OCI-LY7 (cell line): Measurements from ENCODE around the gene MEIS2. TPM values are rescaled to one million over a fixed set of nuclear protein-coding genes. Genes with fewer than 3 reads are reported as not detected.

Source experiments
- BruUV-seq: library from RNA; stranded (reverse); fragments of 400-500 nt; replicated peaks from 2 replicates; lab custom pipeline; 2021; lab: Mats Ljungman, UMichigan
- CTCF ChIA-PET: fragments of 300-600 bp; sonication (Branson Sonifier 250); formaldehyde crosslinking; loops from one replicate; lab custom pipeline; 2022; ENCODE audit warnings: antibody characterized with exemption; ENCODE audit not compliant: unreplicated experiment; lab: Charles Lee
- POLR2A ChIA-PET: fragments of 300-600 bp; sonication (Branson Sonifier 250); formaldehyde crosslinking; loops from one replicate; lab custom pipeline; 2022; ENCODE audit warnings: antibody characterized with exemption; lab: Charles Lee
- DNase-seq: peaks from one replicate; pipeline ENCODE4 v3.0.0-alpha.2; 2015; ENCODE audit warnings: low spot score
- H2AFZ ChIP-seq: fragments of 200-600 bp; sonication (generic), shearing (Covaris generic); 2 replicates; pipeline ENCODE4 v1.6.1; 2014; ENCODE audit warnings: mild to moderate bottlenecking, antibody characterized with exemption, low read length, moderate library complexity
- H3K27ac ChIP-seq: fragments of 200-600 bp; sonication (generic); 2 replicates; pipeline ENCODE4 v1.5.1; 2014; ENCODE audit warnings: mixed run types, low read depth, mild to moderate bottlenecking, moderate library complexity, low read length, inconsistent platforms; ENCODE audit not compliant: poor library complexity, severe bottlenecking
- H3K36me3 ChIP-seq: fragments of 200-600 bp; sonication (generic); 2 replicates; pipeline ENCODE4 v1.6.1; 2014; ENCODE audit warnings: mild to moderate bottlenecking, antibody characterized with exemption, low read length, moderate library complexity, mixed read lengths; ENCODE audit not compliant: insufficient read depth
- H3K4me1 ChIP-seq: fragments of 200-600 bp; sonication (generic); 2 replicates; pipeline ENCODE4 v1.5.1; 2014; ENCODE audit warnings: mild to moderate bottlenecking, low read length; ENCODE audit not compliant: insufficient read depth, poor library complexity, severe bottlenecking
- H3K4me2 ChIP-seq: fragments of 200-600 bp; sonication (generic); 2 replicates; pipeline ENCODE4 v1.6.1; 2014; ENCODE audit warnings: mild to moderate bottlenecking, low read length
- H3K4me3 ChIP-seq: fragments of 200-600 bp; sonication (generic); 2 replicates; pipeline ENCODE4 v1.5.1; 2014; ENCODE audit warnings: mild to moderate bottlenecking, low read depth, low read length; ENCODE audit not compliant: poor library complexity, severe bottlenecking
- H3K79me2 ChIP-seq: fragments of 200-600 bp; sonication (generic); 2 replicates; pipeline ENCODE4 v1.6.1; 2016; ENCODE audit warnings: low read depth, mild to moderate bottlenecking, low read length, moderate library complexity, mixed read lengths; ENCODE audit not compliant: insufficient read depth
- H3K9me2 ChIP-seq: fragments of 200-600 bp; sonication (generic); 2 replicates; pipeline ENCODE4 v1.6.1; 2016; ENCODE audit warnings: mild to moderate bottlenecking, low read length, mixed read lengths; ENCODE audit not compliant: insufficient read depth
- H3K9me3 ChIP-seq: fragments of 200-600 bp; sonication (generic); 2 replicates; pipeline ENCODE4 v1.6.1; 2014; ENCODE audit warnings: mild to moderate bottlenecking, mixed run types, low read length, mixed read lengths
- H4K20me1 ChIP-seq: fragments of 200-600 bp; sonication (generic); 2 replicates; pipeline ENCODE4 v1.6.1; 2014; ENCODE audit warnings: mild to moderate bottlenecking, antibody characterized with exemption, low read length, moderate library complexity, mixed read lengths; ENCODE audit not compliant: insufficient read depth
- CTCF ChIP-seq: fragments of 200-600 bp; sonication (generic); conservative IDR thresholded peaks from 2 replicates; pipeline ENCODE4 v1.5.1; 2014; ENCODE audit warnings: mild to moderate bottlenecking, antibody characterized with exemption, low read length, moderate library complexity, mixed read lengths
- EZH2phosphoT487 ChIP-seq: fragments of 200-600 bp; sonication (generic); IDR thresholded peaks from 2 replicates; pipeline ENCODE4 v1.6.1; 2018; ENCODE audit warnings: low read depth, borderline replicate concordance, mild to moderate bottlenecking, mixed run types, antibody characterized with exemption, low read length, moderate library complexity, mixed read lengths
- intact Hi-C: fragments of 100-400 bp; cut with micrococcal nuclease; formaldehyde crosslinking; loops from one replicate; pipeline ENCODE4 v1.10.0; 2022; ENCODE audit not compliant: unreplicated experiment
- total RNA-seq, 2 experiments: library from RNA; depleted of rRNA in 1 of 2; stranded (reverse); fragments of >200 nt in 1 of 2; shearing (Covaris generic) in 1 of 2; gene quantifications; 2 replicates each; pipeline ENCODE4 v1.2.3, GENCODE V29; 2014 to 2022

MEIS2 gene
- total RNA-seq, 2 experiments from 2014 or later, result 31.0 to 35.8 TPM

- no peak for TF ChIP-seq EZH2phosphoT487
- no peak for TF ChIP-seq CTCF
- Histone ChIP-seq H3K9me3 (no peaks in the 10 kb centered on the region), H3K79me2 (no peaks in the 10 kb centered on the region), H3K4me3 (no peak overlapping the region), H2AFZ (no peak overlapping the region), H3K9me2 (no peaks in the 10 kb centered on the region), H3K36me3 (peaks cover 11% of the 10 kb centered on the region; the same call in 1 of the 2 replicates), H3K4me2 (no peak overlapping the region), H4K20me1 (no peaks in the 10 kb centered on the region), H3K4me1 (no peaks in the 10 kb centered on the region), H3K27ac (no peak overlapping the region)
- CTCF ChIA-PET, result interaction anchor here (1.2 kb wide), 1 partner anchor 9 kb away, joined by 4 read pairs; no protein-coding TSS in a partner anchor
- POLR2A ChIA-PET, result no interaction called here
- no TSS peak for BruUV-seq
- no peak for DNase-seq
- intact Hi-C loops, result no loop called here
Measured at GRCh38 chr15:36893276-36893675, 207.1 kb downstream of the MEIS2 start.

GRCh38 chr15:36888011-36888992 lies 212.0 kb downstream of the MEIS2 start:
- intact Hi-C loops, result no loop called here
- H3K9me2 ChIP-seq, result no peaks in the 10 kb centered on the region
- TF ChIP-seq EZH2phosphoT487 (no peak), CTCF (no peak)
- H4K20me1 ChIP-seq, result no peaks in the 10 kb centered on the region
- no peaks in the 10 kb centered on the region for H3K79me2 ChIP-seq
- H3K27ac ChIP-seq, result no peak overlapping the region
- CTCF ChIA-PET, result no interaction called here
- POLR2A ChIA-PET, result no interaction called here
- no peak for DNase-seq
- H3K4me3 ChIP-seq, result no peak overlapping the region
- H2AFZ ChIP-seq, result no peak overlapping the region
- no peaks in the 10 kb centered on the region for H3K9me3 ChIP-seq
- 0 out of 2 replicates have a peak, but pooled peaks cover 3% of the 10 kb centered on the region for H3K36me3 ChIP-seq
- no TSS peak for BruUV-seq
- no peaks in the 10 kb centered on the region for H3K4me1 ChIP-seq
- no peak overlapping the region for H3K4me2 ChIP-seq
